Measurements from ENCODE around the gene EIF2S3.

DNA sequence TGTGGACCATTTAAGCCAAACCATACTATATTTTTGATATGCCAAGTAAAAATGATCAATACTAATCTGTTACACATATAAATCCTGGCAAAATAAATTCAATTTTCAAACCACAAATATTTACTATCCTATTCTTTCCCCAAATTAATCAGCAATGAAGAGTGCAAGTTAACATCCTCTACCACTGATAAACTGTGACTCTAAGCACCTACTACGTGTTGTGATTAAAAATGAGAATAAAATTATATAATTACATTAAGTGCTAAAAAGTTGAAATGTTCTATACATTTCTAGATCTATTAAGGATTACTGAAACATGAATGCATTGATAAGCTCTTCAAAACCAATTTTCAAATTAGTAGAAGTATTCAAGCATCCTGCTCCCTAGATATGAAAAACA lies 31.2 kb upstream of the EIF2S3 start:
- TF ChIP-seq EZH2 (IDR thresholded peaks at IDR 0.05; ENCODE audit: borderline replicate concordance, insufficient read depth, low read length, poor library complexity, severe bottlenecking), result no peak
- TF ChIP-seq, protein P1, sequence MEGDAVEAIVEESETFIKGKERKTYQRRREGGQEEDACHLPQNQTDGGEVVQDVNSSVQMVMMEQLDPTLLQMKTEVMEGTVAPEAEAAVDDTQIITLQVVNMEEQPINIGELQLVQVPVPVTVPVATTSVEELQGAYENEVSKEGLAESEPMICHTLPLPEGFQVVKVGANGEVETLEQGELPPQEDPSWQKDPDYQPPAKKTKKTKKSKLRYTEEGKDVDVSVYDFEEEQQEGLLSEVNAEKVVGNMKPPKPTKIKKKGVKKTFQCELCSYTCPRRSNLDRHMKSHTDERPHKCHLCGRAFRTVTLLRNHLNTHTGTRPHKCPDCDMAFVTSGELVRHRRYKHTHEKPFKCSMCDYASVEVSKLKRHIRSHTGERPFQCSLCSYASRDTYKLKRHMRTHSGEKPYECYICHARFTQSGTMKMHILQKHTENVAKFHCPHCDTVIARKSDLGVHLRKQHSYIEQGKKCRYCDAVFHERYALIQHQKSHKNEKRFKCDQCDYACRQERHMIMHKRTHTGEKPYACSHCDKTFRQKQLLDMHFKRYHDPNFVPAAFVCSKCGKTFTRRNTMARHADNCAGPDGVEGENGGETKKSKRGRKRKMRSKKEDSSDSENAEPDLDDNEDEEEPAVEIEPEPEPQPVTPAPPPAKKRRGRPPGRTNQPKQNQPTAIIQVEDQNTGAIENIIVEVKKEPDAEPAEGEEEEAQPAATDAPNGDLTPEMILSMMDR (IDR thresholded peaks at IDR 0.05; ENCODE audit: poor library complexity, severe bottlenecking), result no peak
- TF ChIP-seq, protein P2, sequence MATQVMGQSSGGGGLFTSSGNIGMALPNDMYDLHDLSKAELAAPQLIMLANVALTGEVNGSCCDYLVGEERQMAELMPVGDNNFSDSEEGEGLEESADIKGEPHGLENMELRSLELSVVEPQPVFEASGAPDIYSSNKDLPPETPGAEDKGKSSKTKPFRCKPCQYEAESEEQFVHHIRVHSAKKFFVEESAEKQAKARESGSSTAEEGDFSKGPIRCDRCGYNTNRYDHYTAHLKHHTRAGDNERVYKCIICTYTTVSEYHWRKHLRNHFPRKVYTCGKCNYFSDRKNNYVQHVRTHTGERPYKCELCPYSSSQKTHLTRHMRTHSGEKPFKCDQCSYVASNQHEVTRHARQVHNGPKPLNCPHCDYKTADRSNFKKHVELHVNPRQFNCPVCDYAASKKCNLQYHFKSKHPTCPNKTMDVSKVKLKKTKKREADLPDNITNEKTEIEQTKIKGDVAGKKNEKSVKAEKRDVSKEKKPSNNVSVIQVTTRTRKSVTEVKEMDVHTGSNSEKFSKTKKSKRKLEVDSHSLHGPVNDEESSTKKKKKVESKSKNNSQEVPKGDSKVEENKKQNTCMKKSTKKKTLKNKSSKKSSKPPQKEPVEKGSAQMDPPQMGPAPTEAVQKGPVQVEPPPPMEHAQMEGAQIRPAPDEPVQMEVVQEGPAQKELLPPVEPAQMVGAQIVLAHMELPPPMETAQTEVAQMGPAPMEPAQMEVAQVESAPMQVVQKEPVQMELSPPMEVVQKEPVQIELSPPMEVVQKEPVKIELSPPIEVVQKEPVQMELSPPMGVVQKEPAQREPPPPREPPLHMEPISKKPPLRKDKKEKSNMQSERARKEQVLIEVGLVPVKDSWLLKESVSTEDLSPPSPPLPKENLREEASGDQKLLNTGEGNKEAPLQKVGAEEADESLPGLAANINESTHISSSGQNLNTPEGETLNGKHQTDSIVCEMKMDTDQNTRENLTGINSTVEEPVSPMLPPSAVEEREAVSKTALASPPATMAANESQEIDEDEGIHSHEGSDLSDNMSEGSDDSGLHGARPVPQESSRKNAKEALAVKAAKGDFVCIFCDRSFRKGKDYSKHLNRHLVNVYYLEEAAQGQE (IDR thresholded peaks at IDR 0.05; ENCODE audit: borderline replicate concordance), result no peak
